Thyroid gland (tissue), 4 donors: ENCODE data around the gene NADK. TPM values are rescaled to one million over a fixed set of nuclear protein-coding genes. Genes with fewer than 3 reads are reported as not detected.

Source experiments
- DNase-seq, 2 donors: peaks; one replicate each; pipeline ENCODE4 v3.0.0-alpha.2; 2019
- H3K27ac ChIP-seq, 3 donors: fragments of 200-600 bp; sonication (generic); 1 replicate in 2 of 3; 2 replicates in 1 of 3; pipeline ENCODE4 v1.5.1; 2016 to 2019; ENCODE audit warnings: mild to moderate bottlenecking in 1 of 3, moderate library complexity in 1 of 3
- H3K27me3 ChIP-seq: fragments of 200-600 bp; sonication (generic); one replicate; pipeline ENCODE4 v1.5.1; 2019
- H3K36me3 ChIP-seq, 2 donors: fragments of 200-600 bp; sonication (generic); one replicate each; pipeline ENCODE4 v1.5.1; 2016 to 2019
- H3K4me1 ChIP-seq, 2 donors: fragments of 200-600 bp; sonication (generic); one replicate each; pipeline ENCODE4 v1.5.1; 2017 to 2019
- H3K4me3 ChIP-seq, 3 donors: fragments of 200-600 bp; sonication (generic); replicated peaks in 1 of 3; 1 replicate in 2 of 3; 2 replicates in 1 of 3; pipeline ENCODE4 v1.5.1; 2016; ENCODE audit warnings: mild to moderate bottlenecking in 1 of 3
- H3K9me3 ChIP-seq: fragments of 200-600 bp; sonication (generic); one replicate; pipeline ENCODE4 v1.5.1; 2017
- POLR2A ChIP-seq, 2 donors: fragments of 450-650 bp; IDR thresholded peaks; one replicate each; pipeline ENCODE4 v1.6.1; 2017; ENCODE audit warnings: antibody characterized with exemption in 2 of 2, mild to moderate bottlenecking in 2 of 2, moderate library complexity in 1 of 2
- WGBS, 2 donors: methylation state at CpG; one replicate each; pipeline ENCODE4 v1.1.5; 2017; 5-methylcytosine and 5-hydroxymethylcytosine counted together
- intact Hi-C: fragments of 100-400 bp; cut with DNase I; formaldehyde crosslinking; loops from one replicate; pipeline ENCODE4 v1.15.1; 2023
- total RNA-seq, 4 donors: library from RNA; depleted of rRNA; stranded (reverse); fragments of >200 nt; gene quantifications; one replicate each; pipeline ENCODE4 v1.2.3, GENCODE V29; 2016
- TF ChIP-seq, protein P1 (sequence below), 6 experiments: fragments of 200-600 bp in 3 of 6; fragments of 450-650 bp in 3 of 6; sonication (generic) in 3 of 6; IDR thresholded peaks; one replicate each; pipeline ENCODE4 v1.5.1; 2016 to 2019; ENCODE audit warnings: antibody characterized with exemption in 6 of 6, mild to moderate bottlenecking in 2 of 6, inconsistent platforms in 1 of 6, moderate library complexity in 1 of 6

NADK gene
- total RNA-seq, 4 donors from 2014 or later, result 64.8 to 91.4 (median 84.2) TPM

GRCh38 chr1:1775327-1776226 is 2.7 kb downstream of the NADK start:
- H3K9me3 ChIP-seq, result no peaks in the 10 kb centered on the region
- intact Hi-C loops, result loop anchor here (5.0 kb wide), 1 partner anchor 117 kb away; the partner anchor contains the start of gene GNB1
- peak overlapping the region; percentile 55 to 94 (median 85) for H3K27ac ChIP-seq
- peaks cover 33 to 47% of the 10 kb centered on the region in 2 donors for H3K4me1 ChIP-seq
- 59 to 61% methylated on average over 11 of the region's 11 CpGs for WGBS, 2 donors
- peak; percentile 39 to 51 for DNase-seq
- H3K36me3 ChIP-seq, result peaks cover 5 to 8% of the 10 kb centered on the region in 2 donors
- no peaks in the 10 kb centered on the region for H3K27me3 ChIP-seq
- H3K4me3 ChIP-seq, result no peak overlapping the region
- TF ChIP-seq, protein P1, sequence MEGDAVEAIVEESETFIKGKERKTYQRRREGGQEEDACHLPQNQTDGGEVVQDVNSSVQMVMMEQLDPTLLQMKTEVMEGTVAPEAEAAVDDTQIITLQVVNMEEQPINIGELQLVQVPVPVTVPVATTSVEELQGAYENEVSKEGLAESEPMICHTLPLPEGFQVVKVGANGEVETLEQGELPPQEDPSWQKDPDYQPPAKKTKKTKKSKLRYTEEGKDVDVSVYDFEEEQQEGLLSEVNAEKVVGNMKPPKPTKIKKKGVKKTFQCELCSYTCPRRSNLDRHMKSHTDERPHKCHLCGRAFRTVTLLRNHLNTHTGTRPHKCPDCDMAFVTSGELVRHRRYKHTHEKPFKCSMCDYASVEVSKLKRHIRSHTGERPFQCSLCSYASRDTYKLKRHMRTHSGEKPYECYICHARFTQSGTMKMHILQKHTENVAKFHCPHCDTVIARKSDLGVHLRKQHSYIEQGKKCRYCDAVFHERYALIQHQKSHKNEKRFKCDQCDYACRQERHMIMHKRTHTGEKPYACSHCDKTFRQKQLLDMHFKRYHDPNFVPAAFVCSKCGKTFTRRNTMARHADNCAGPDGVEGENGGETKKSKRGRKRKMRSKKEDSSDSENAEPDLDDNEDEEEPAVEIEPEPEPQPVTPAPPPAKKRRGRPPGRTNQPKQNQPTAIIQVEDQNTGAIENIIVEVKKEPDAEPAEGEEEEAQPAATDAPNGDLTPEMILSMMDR (IDR thresholded peaks at IDR 0.05), result no peak
- no peak for TF ChIP-seq POLR2A (IDR thresholded peaks at IDR 0.05)

- WGBS, 2 donors, result 97 to 99% methylated on average over 4 of the region's 4 CpGs
- TF ChIP-seq, protein P1 (IDR thresholded peaks at IDR 0.05), result no peak
- TF ChIP-seq POLR2A (IDR thresholded peaks at IDR 0.05), result no peak
Measured at GRCh38 chr1:1773874-1774273, 4.4 kb downstream of the NADK start.

DNA sequence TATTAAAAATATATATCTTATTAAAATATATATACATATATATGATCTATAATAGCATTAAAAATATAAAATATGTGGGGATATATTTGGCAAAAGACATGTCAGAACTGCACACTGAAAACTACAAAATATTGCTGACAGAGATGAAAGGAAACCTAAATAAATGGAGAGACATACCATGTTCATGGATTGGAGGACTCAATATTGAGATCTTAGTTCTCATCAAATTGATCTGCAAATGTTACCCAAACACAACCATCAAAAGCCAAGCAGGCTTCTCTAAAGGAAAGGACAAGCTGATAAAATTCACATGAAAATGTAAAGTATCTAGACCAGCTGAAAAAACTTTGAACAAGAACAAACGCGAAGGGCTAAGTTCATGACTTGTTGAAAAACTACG is 7.2 kb downstream of the NADK start:
- no peak for DNase-seq
- 97 to 98% methylated on average over 3 of the region's 3 CpGs for WGBS, 2 donors
- Histone ChIP-seq H3K4me1 (peaks cover 10 to 23% of the 10 kb centered on the region in 2 donors), H3K27me3 (no peaks in the 10 kb centered on the region), H3K36me3 (peaks cover 5 to 8% of the 10 kb centered on the region in 2 donors), H3K4me3 (no peak overlapping the region), H3K27ac (no peak overlapping the region), H3K9me3 (no peaks in the 10 kb centered on the region)
- intact Hi-C loops, result no loop called here
- no peak for TF ChIP-seq POLR2A (IDR thresholded peaks at IDR 0.05)
- TF ChIP-seq, protein P1 (IDR thresholded peaks at IDR 0.05), result no peak

More at GRCh38 chr1:1773874-1774273, 4.4 kb downstream of the NADK start:
- intact Hi-C loops, result no loop called here
- H3K27me3 ChIP-seq, result no peaks in the 10 kb centered on the region
- peaks cover 5 to 8% of the 10 kb centered on the region in 2 donors for H3K36me3 ChIP-seq
- peaks cover 27 to 37% of the 10 kb centered on the region in 2 donors for H3K4me1 ChIP-seq
- H3K4me3 ChIP-seq, result no peak overlapping the region
- no peak for DNase-seq
- H3K9me3 ChIP-seq, result no peaks in the 10 kb centered on the region
- no peak overlapping the region for H3K27ac ChIP-seq

DNA sequence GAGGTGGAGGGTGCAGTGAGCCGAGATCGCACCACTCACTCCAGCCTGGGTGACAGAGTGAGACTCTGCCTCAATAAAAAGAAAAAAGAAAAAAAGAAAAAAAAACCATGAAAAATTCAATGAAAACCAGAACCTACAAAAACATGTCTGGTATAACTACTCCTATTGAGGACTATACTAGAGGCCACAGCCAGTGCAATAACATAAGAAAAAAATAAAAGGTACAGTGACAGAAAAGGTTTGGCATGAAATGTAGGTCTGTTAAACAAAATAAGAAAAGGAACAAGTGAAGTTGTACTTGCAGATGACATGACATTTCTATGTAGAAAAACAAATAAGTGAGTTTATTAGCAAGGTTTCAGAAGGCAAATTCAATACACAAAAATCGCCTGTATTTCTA is 8.2 kb downstream of the NADK start:
- TF ChIP-seq POLR2A (IDR thresholded peaks at IDR 0.05), result no peak
- TF ChIP-seq, protein P1 (IDR thresholded peaks at IDR 0.05), result no peak
- Histone ChIP-seq H3K27ac (no peak overlapping the region), H3K9me3 (no peaks in the 10 kb centered on the region), H3K27me3 (no peaks in the 10 kb centered on the region), H3K36me3 (peaks cover 5 to 8% of the 10 kb centered on the region in 2 donors), H3K4me3 (no peak overlapping the region), H3K4me1 (peaks cover under 1 to 13% of the 10 kb centered on the region in 2 donors)
- intact Hi-C loops, result no loop called here
- WGBS, 2 donors, result 94 to 97% methylated on average over 3 of the region's 3 CpGs
- no peak for DNase-seq
